Adrenal gland (tissue), 5 donors: Measurements from ENCODE around the gene ZBTB7C.

Source experiments
- CTCF ChIP-seq, 6 experiments: fragments of 450-650 bp in 4 of 6; fragments of 200-600 bp in 2 of 6; sonication (generic) in 1 of 6; IDR thresholded peaks; 1 replicate in 5 of 6; 2 replicates in 1 of 6; pipeline versions ENCODE4 v1.5.1 to v1.8.0; 2016 to 2021; ENCODE audit warnings: antibody characterized with exemption in 6 of 6, mild to moderate bottlenecking in 2 of 6, moderate library complexity in 1 of 6
- POLR2A ChIP-seq, 2 donors: fragments of 450-650 bp; IDR thresholded peaks; one replicate each; pipeline ENCODE4 v1.6.1; 2017; ENCODE audit warnings: antibody characterized with exemption in 2 of 2, mild to moderate bottlenecking in 2 of 2, moderate library complexity in 1 of 2
- donor health status: DM: no; HTN: no; CAD: no.

- TF ChIP-seq CTCF (IDR thresholded peaks at IDR 0.05) (no peak), POLR2A (IDR thresholded peaks at IDR 0.05) (no peak)
Observed at GRCh38 chr18:48051945-48052840, 357.0 kb downstream of the ZBTB7C start.
